Stimulated activated CD8-positive, alpha-beta memory T cell treated with anti-CD3 and anti-CD28 coated beads, Interleukin-15, amount 100 ng/mL, for 4 hours (primary cell): Measurements from ENCODE around the gene FKBP1B.
"Not testable (repeated sequence)": the region's sequence is repeated elsewhere in the genome, so short reads cannot be mapped to it uniquely, and the experiment has no call there.

Source experiments
- DNase-seq, 2 donors: peaks; one replicate each; pipeline ENCODE4 v3.0.0-alpha.2; 2020; ENCODE audit warnings: low read depth in 2 of 2

The FKBP1B gene

DNA sequence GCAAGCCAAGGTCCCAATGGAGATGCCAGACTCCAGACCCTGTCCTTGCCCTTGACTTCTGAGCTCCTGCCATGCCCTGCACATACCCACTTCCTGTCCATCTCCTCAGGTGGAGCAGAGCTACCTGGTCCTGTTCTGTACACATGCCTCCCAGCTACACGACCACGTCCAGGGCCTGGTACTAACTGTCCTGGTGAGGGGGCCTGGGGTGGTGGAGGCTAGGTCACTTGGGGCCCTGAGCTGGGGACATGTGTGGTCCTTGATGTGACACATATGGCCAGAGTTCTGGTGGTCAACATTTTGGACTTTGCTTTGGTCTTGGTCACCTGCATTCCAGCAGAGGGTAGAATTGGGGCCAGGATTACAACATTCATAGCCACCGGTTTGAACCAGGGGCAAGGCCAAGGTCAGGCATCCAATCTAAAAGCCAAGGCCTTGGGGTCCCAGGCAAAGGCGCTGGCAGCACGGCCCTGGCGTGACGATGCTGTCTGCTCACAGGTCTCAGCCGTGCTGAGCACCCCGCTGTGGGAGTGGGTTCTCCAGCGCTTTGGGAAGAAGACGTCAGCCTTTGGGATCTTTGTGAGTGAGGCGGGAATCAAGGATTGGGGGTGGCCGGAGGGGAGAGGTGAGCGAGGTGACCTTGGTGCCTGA is 27.1 kb upstream of the FKBP1B start:
- no peak for DNase-seq

DNA sequence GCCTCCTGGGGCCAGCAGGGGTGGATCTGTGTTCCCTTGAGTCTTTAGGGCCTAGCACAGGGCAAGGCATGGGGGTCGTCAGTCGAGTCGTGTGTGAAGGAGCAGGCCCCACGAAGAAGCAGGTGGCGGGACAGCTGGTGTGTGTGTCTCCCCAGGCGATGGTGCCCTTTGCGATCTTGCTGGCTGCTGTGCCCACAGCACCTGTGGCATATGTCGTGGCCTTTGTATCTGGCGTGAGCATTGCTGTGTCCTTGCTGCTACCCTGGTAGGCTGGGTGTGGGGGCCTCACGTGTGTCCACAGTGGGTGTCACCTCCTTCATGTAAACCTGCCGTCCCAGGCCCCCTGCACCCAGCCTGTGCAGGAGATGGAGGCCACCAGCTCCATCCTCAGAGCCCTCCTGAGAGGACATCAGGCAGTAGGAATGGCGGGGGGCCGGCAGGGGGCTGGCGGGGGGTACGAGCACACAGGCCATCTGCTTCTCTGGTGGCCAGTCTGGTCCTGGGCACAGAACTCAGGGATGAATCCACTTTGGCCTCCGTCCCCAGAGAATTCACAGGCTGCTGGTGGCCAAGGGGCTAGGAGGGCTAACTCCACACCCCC is 26.5 kb upstream of the FKBP1B start:
- DNase-seq, result no peak

DNA sequence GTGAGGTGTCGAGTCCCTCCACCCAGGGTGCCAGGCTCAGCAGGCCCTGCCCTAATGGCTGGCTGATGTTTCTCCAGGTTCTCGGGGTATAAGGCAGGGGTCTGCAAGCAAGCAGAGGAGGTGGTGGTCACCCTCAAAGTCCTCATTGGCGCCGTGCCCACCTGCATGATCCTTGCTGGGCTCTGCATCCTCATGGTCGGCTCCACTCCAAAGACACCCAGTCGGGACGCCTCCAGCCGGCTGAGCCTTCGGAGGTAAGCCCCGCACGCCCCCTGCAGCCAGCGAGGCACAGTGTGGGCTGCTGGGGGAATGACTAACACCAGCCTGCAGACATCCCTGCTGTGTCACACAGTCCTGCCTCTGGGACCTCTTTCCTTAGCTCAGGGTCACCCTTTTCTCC is 25.5 kb upstream of the FKBP1B start:
- DNase-seq, result no peak

DNA sequence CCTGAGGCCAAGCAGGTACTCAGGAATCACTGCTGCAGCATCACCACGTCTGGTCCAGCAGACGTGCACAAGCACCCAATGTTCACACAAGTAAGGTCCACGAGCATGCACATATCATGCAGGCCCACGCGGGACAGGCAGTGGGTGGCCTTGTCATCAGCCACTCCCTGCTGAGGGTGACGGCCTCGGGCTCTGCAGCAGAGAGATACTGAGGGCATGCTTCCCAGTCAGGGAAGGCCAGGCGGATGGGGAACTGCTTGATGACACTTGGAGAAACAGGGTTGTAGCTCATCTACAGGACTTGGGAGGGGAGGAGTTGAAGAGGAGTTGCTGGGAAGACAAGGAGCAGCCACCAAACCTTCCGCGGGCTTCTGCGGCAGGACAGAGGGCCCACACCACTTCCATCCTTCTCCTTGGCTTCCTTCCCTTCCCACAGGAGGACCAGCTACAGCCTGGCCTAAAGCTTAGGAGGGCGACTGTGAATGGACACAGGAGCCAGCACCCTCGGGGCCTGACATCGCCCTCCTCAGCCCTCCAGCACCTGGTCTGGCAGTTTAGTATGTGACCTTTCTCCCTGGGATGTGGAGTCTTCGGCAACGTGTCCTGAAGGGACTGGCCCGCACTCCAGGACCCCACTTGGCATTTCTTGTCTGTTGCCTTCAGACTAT is 24.4 kb upstream of the FKBP1B start:
- DNase-seq, result no peak

DNA sequence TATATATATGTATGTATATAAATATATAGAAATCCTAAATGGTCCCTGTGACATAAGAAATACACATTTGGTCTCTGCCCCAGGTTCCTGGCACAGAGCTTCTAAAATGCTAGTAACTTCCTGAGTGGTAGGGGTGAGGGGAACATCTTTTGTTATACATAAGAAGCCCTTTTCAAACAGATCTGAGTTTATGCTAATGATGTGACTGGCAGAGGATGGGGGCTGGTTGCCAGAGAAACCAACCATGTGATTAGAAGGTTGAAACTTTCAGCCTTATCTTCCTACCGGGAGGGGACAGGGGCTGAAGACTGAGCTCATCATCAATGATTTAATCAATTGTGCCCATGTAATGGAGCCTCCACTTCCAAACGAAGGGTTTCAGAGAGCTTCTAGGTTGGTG is 23.3 kb upstream of the FKBP1B start:
- no peak for DNase-seq

DNA sequence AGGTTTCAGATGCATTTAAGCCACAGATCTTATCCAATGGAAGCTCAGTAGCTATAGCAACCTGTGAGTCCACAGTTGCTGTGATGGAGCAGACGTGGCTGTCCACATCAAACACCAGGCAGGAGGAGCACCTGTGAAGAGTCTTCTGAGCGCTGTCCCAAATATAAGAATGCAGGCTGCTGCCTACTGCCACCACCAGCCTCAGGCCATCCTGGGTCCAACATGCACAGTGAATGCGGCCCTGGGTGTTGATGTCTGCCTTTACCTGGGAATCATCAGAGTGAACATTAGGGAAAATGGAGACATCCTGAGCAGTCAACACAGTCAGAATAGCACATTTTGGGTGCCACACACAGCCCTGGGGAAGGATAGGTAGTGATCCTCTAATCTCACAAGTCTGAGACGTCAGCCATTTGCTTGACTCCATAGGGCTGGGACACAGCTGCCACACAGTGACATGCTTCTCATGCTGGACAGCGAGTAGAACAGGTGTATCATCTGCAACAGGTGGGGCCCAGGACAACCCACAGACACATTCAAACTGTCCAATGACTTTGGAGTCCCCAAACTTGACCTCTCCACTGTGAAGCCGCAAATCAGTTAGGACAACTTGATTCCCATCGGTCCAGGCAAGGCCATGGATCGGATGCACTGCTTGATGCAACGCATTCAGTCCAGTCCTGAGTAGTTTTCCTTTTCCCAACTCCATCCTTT is 10.6 kb upstream of the FKBP1B start:
- no peak for DNase-seq

DNA sequence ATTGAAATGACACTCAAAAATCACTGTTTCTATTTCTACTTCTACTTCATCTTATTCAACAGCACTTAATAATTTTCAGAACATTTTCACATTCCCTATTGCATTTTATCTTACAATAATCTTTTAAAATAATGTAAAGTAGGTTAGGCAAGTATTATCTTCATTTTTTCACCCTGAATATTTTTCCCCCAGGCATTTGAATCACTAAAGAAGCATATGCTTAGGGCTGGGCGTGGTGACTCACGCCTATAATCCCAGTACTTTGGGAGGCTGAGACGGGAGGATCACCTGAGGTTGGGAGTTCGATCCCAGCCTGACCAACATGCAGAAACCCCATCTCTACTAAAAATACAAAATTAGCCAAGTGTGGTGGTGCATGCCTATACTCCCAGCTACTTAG is 9.0 kb upstream of the FKBP1B start:
- no peak for DNase-seq

DNA sequence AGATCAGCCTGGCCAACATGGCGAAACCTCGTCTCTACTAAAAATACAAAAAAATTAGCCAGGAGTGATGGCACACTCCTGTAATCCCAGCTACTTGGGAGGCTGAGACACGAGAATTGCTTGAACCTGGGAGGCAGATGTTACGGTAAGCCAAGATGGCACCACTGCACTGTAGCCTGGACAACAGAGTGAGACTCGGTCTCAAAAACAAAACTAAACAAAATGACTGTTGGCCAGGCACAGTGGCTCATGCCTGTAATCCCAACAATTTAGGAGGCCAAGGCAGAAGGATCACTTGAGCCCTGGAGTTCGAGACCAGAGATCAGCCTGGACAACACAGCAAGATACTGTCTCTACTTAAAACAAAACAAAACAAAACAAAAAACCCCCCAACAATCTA is 6.4 kb upstream of the FKBP1B start:
- not testable (repeated sequence) for DNase-seq

DNA sequence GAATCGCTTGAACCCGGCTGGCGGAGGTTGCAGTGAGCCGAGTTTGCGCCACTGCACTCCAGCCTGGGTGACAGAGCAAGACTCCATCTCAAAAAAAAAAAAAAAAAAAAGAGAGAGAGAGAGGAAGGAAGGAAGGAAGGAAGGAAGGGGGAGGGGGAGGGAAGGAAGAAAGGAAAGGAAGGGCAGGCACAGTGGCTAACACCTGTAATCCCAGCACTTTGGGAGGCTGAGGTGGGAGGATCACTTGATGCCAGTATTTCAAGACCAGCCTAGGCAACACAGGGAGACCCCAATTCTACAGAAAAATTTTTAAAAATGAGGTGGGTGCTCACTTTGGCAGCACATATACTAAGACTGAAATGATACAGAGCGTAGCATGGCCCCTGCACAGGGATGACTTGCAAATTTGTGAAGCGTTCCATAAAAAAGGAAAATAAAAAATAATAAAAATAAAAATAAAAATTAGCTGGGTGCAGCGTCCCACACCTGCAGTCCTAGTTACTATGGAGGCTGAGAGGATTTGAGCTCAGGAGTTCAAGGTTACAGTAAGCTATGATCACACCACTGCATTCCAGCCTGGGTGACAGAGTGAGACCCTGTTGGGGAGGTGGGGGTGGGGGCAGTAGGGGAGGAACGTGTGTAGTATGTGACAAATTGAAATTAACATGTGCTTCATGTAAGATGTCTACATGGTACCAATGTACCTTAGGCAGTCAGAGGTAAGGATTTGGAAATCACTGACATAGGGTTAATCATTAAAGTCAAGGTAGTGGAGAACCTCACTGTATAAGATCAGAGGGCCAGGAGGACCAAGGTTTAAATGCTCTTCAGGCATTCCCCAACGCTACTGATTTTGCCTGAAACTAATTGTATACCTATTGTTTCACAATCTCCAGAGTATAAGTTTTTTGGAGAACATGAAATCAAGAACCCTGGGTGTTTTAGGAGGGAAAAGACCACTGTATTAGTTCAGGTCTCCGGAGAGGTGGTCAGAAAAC is 3.7 kb upstream of the FKBP1B start:
- no peak for DNase-seq

DNA sequence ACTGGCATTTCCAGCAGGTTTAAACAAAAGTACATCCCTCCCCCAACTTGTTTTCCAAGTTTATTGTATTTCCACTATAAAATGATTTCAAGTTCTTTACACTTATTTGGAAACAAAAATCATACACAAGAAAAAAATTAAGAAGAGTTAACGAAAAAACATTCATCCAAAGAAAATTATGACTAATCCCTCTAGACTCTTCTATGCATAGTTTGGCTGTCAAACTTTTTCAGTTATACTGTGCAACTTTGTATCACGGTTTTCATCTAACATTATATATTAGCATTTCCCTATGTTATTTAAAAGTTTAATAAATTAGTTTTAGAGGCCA is 3.0 kb upstream of the FKBP1B start:
- DNase-seq, result no peak

DNA sequence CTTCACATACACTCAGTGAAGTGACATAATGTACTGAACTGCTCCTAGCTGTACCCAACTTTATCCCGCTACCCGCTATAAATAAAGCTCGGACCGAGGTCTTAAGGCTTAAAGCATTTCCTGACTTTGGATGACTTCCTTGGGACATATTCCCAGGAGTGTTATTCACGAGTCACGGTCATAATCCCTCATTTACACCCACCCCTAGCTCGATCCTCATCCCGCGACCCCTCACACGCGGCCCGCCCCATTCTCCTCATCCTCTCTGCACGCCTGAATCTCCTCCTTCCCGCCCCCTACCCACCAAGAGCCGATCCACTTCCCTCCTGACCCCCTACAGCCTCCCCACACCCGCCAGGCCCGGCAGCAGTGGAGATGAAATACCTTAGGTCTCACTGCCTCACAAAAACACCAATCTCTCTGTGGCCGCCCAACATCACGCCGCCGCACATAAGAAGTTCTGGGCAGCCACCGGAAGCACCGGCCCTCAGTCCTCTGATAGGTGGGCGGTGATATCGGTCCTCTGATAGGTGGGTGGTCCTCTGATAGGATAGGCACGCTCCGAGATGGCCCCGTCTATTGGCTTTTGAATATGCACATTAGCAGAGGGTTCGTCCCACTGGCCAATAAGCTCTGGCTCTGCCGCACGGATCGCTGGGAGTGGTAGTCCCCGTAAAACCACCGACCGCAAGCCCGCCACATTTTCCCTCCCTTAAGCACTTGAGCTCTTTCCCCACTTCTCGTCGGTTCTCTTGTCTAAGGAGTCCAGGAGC is 2.4 kb upstream of the FKBP1B start, which contains the start of gene WDCP:
TSS of gene WDCP (minus strand) at position 462 of the 773 bp plus-strand sequence. CDS start 7,897 bp downstream, outside the sequence.
- peak; percentile 83 to 94 for DNase-seq

DNA sequence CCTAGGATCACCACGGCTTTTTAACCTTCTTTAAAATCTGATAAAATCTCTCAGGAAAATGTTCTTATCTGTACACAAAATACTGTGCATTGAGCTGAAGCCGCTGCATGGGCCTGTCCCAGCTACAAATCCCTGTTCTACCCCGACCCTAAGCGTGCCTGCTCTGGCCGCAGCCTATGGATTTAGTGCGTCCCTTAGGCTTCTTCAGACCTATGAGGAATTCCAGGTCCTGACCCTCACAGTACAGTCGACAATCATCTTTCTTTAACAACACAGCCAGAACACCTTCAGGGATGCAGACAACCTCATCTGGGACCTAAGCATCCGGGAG is 1.9 kb upstream of the FKBP1B start:
- DNase-seq, result no peak

DNA sequence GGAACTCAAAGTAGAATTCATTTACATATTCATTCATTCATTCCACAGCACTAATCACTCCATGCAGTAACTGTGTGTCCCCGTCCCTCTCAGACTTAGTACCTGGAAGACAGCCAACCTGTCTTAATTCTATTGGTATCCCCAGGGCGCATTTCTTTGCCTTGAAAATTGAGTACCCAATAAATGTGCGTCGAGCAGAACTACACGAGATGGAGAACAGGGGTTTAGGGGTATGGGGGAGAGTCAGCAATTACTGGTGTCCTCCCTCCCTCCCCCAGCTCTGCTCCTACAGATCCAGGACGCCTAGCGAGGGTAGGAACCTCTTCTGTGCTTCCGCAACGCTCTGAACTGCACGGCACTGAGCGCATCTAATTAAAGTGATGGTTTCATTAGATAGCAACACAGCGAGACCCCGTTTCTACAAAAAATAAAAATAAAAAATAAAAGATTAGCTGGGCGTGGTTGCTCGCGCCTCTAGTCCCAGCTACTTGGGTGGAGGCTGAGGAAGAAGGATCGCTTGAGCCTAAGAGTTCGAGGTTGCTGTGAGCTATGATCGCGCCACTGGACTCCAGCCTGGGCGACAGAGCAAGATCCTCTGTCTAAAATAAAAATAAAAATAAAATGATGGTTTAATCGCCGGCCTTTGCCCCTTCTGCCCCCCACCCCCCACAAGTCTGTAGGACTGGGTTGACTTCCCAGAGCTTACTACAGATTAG is 614 bp upstream of the FKBP1B start:
- DNase-seq, result no peak

DNA sequence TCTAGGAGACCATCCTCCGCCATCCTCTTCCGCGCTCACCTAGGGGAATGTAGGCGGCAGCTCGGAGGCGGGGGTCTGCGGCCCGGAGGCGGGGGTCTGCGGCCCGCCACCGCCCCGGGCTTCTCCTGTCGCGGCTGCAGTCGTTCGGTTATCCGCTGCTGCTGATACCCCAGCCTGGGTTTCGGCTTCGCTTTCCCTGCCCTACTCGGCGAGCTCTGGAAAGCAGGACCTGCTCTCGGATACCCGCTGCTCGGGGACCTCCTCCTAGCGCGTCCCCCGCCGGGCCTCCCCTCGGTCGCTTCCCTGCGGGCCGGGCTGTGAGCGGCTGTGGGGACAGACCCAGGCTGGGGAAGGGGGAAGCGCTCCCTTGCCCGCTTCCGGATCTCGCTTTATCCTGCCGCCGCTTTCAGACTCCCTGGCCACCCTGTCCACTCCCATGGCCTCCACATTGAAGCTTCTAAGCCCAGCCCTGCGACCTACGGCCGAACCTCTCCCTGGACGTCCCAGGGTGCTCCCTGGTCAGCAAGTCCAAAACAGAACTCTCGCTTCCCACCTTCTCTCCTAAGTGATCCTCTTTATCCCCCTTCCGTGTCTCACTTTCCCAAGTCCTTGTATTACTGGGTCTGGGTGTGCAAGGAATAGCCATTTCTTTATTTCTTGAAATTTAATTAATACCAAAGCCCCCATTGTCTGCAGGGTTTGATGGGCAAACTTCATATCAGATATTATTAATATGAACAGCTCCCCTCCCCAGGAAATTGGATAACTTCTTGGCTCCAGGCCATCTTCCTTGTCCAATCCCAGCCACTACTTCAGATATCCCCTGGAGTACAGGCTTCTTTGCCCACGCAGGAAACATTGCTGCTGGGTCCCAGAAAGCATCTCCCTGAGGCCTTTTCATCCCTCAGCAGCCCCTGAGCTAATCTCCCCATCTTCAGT is 769 bp downstream of the FKBP1B start:
- no peak for DNase-seq

DNA sequence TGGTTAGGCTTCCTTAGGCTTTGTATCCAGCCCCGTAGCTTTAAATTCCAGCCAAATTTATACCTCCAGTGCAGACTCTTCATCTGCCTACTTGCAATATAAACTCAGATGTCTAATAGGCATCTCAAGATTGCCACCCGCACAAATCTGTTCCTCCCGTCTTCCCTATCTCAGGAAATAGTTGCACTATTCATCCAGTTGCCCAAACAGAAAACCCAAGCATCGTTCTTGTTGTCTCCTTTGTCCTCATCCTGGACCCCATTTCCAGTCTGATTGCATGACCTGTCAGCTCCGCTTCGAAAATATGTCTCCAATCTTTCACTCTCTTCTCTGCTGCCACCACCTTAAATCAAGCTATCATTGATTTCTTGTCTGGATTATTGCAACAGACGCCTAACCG is 2.3 kb downstream of the FKBP1B start:
- DNase-seq, result no peak

DNA sequence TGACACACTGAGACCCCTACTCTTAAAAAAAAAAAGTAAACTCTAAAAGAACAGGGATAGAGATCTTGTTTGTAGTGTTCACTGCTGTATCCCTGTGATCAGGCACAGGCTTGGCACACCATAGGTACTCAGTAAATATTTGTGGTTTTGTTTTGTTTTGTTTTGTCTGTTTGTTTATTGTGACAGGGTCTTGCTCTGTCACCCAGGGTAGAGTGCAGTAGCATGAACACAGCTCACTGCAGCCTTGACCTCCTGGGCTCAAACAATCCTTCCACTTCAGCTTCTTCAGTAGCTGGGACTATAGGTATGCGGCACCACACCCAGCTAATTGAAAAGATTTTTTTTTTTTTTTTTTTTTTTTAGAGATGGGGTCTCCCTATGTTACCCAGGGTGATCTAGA is 3.4 kb downstream of the FKBP1B start:
- no peak for DNase-seq

DNA sequence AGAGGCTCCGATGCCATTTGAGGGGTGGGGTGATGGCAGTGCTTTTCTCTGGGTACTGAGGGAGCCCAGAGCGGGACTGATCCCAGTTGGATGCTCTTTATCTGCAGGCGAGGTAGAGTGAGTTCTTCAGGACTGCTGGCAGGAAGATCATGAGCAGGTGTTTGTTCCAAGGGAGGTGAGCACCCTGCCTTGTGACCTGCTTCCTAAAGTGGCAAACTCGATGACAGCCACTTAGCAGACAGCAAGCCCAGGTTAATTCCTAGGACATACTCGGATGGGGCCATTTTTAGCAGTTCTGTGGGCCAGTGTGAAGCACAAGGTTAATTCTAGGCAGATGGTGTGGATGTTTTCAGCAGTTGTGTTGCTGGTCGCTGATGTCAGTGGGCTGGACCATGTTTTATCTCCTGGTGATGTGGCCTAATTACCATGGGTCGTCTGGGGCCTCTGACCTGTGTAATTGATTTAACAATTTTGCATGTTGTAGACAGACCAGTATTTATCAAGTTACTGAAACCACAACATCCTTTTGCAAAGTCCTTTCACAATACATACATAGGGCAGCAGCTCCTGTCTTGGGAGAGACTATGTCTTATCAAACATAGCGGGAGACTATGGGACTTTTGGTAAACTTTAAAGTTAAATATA is 4.9 kb downstream of the FKBP1B start:
- no peak for DNase-seq

DNA sequence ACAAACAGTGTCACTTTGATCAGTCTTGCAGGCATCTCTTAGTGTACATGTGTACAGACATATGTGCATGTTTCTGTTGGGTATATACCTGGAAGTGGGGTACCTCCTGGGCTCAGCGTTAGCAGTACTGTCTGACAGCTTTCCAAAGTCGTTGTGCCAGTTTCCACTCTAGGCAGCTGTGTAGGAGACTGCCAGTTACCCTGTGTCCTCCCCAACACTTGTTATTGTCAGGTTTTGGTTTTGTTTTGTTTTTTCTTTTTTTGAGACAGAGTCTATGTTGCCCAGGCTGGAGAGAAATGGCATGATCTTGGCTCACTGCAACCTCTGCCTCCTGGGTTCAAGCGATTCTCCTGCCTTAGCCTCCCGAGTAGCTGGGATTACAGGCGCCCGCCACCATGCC is 6.2 kb downstream of the FKBP1B start:
- no peak for DNase-seq
